ENCODE measurements around the gene CACUL1.

CACUL1 gene

GRCh38 chr10:118730756-118731456, 23.9 kb downstream of the CACUL1 start:
- DNase-seq, result no peak

GRCh38 chr10:118729641-118730258, 25.0 kb downstream of the CACUL1 start:
- no peak for DNase-seq

DNA sequence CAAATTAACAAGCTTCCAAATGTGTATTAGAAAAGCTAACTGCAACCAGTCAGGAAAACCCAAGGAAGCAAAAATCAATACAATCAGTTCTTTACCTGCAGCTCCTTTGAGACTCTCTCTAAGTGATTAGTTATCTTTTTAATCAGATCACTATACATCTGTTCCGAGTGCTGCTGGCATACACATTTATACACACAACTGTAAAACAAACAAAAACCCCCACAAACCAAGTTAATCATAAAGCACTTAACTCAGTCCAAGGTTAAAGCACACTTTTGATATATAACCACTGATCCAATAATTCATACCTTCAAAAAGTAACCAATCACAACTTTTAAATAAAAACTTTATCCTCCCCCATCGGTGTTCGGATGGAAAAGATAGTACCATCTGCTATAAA, 25.6 kb downstream of the CACUL1 start:
- DNase-seq, result no peak

- no peak for DNase-seq
These were observed 28.8 kb downstream of the CACUL1 start for GRCh38 chr10:118725886-118726500.

DNA sequence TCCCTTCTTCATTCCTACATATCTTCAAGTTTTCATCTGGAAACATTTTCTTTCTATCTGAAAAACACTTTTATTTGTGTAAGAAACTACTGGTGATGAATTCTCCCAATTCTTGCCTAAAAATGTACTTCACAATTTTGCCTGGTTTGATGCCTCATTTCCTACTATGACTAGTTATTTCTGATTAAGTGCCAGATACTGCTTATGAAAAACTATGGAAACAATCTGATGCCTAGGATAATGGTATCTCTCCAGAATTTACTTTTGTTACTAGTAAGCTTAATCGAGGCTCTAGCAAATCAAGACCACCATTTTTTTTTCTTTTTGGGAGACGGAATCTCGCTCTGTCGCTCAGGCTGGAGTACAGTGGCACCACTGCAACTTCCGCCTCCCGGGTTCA, 31.3 kb downstream of the CACUL1 start:
- no peak for DNase-seq

DNA sequence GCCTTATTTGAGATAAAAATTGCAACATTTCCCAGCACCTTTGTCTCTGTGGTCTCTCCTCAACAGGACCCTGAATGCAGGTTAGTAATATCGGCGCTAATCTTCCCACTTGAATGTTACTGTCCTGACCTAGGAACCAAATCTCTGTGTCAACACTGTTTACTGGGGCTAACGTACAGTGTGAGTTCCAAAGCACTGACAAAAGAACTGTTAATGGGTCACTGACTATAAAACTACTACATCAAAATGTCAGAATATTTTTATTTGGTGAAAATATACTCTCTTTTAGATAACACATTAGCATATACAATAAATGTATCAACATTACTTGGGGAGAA, 33.3 kb downstream of the CACUL1 start:
- DNase-seq, result no peak

- DNase-seq, result peak; percentile 77
These were observed 33.9 kb downstream of the CACUL1 start for GRCh38 chr10:118720685-118721538.

DNA sequence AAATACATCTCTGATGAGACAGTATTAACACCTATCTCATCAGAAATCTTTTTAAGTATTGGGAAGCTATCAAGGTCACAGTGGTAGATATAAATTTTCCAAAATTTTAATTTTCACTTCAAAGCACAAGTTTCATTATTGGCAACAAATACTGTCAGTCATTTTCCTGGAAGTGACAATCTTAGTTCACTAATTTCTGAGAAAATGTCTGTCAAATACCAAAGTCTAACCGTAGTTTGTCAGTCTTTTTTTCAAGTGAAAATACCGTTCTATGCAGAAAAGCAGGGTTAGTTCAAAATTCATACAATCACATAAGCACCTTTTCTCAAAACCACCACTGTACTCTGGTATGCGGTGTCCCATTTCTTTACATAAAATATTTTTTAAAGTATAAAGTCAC, 40.4 kb downstream of the CACUL1 start:
- DNase-seq, result no peak

DNA sequence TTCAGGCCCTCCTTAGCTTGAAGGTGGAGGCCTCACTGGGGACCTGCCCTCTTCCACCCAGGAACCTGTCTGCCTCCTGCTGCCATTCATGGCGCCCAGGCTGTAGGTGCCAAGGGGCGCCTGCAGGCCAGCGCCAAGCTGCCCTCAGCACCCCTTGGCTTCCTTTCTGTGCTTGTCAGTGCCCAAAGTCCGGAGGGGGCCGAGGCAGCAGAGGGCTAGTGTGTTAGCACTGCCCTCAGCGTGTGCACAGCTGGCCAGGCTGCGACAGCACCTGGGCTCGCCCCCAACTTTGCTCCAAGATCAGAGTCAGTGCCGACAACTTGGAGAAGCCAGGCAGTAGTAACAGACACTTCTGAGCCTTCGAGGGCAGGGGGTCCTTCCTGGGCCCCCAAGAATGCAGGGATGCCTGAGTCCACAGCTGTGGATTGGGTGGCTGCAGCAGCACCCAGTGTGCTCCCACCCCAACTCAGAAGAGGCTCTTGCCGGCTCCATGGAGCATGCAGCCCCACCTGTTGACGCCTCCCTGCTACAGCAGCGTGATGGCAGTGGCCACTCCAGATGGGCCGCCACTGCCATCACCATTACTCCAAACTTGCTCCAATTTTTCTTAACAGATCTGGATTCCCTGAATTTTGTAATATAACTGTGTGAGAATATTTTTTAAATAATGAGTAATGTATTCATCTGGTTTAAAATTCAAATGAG, 41.7 kb downstream of the CACUL1 start:
- DNase-seq, result no peak

- DNase-seq, result no peak
These were observed 42.7 kb downstream of the CACUL1 start for GRCh38 chr10:118712080-118712479.

- DNase-seq, result no peak
These were observed 44.3 kb downstream of the CACUL1 start for GRCh38 chr10:118710487-118710886.

DNA sequence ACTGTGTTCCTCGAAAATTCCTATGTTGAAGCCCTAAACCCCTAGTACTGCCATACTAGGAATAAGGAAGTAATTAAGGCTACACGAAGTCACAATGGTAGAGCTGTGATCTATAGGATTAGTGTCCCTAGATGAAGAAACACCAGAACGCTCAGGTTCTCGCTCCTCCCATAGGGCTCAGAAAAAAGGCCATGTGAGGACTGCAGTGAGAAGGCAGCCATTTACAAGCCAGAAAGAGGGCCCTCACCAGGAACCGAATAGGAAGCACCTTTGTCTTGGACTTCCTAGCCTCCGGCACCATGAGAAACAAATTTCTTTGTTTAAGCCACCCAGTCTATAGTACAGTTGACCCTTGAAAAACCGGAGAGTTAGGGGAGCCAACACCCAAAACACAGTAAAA, 46.2 kb downstream of the CACUL1 start:
- DNase-seq, result no peak

- DNase-seq, result no peak
These were observed 50.1 kb downstream of the CACUL1 start for GRCh38 chr10:118704711-118705110.

- DNase-seq, result no peak
These were observed 53.0 kb downstream of the CACUL1 start for GRCh38 chr10:118701529-118702323.

DNA sequence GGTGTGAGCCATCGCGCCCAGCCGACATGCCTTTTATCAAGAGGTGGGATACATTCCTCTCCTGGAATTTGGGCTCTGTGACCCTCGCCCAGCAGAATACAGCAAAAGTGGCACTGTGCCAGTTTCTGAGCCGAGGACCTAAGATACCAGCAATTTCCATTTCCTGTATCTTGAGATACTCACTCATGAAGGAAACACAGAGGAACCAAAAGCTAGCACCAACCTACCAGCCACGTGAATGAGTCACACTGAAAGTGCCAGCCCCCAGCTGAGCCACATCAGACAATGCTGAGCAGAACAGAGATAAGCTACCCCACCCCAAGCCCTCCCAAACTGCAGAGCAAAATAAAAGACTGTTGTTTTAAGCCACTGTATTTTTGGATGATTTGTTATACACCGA, 56.3 kb downstream of the CACUL1 start:
- peak; percentile 79 for DNase-seq

- no peak for DNase-seq
These were observed 59.9 kb downstream of the CACUL1 start for GRCh38 chr10:118694848-118695247.

GRCh38 chr10:118692872-118693271, 61.9 kb downstream of the CACUL1 start:
- DNase-seq, result no peak

DNA sequence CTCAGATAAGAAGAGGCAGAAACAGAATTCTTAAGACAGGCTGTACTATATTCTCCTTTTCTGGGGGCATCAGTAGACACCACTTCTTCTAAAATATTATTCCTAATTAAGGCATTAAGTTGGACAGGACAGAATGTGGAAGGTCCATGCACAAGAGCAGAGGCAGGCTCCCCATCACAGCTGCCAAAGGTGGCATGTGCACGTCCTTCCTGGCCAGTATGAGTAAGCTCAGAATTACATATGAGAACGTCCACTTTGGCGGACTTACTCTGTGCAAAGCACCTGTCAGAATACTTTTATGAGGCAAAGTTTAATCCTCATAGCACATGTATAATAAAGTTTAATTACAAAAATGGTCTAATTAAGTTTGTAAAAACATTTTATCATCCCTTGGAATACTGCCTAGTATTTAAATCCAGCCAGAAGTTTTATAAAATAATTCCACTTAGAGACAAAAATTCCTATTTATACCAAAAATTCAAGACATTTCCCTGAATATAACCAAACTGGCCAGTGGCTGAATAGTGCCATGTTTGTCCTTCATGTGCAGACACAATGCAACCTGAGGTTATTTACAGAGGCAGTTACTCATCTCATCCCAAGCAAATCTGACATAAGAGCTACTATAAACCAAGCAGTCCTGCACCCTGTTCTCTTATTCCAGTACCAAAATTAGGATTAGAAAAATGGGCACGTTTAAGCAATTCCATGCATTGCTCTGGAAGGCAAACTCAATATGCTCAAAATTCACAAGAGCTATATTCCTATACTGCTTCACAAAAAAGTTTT, 65.5 kb downstream of the CACUL1 start:
- DNase-seq, result no peak

DNA sequence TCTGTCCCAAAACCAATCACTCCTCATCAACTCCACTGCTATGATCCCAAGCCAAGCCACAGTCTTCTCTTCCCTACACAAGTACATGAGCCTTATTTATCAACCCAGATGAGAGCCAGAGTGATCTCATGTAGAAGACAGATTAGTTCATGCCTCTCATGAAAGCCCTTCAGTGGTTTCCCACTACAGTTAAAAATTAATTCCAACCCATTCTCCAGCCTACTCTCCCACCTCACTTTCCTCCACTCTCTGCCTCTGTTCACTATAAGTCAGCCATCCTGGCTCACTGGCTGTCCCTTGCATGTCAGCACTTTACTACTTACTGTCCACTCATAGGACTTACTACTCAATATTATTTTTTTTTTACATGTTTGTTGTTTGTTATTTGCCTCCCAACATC, 67.3 kb downstream of the CACUL1 start:
- no peak for DNase-seq

GRCh38 chr10:118682533-118682932, 72.2 kb downstream of the CACUL1 start:
- no peak for DNase-seq

DNA sequence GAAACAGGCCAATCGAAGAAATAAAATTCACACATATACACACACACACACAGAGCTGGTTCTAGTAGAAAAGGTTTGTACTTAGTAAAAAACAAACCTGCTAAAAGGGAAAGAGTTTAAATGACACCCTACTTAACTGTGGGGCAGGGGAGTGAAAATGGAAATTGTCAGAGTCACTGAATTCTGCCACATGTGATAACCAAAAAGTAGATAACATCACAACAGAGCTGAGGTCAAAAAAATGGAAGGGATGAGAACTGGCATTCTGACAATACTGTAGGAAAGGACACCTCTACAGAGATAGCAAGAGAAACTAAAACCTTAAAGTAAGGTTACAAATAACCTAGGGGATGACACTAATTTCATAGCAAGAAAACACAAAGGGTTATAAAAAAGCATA, 74.6 kb downstream of the CACUL1 start:
- no peak for DNase-seq
